Activated CD8-positive, alpha-beta T cell treated with anti-CD3 and anti-CD28 coated beads for 36 hours (primary cell): ENCODE results near the gene COA6. TPM values are rescaled to one million over a fixed set of nuclear protein-coding genes. Genes with fewer than 3 reads are reported as not detected.

Source experiments
- ATAC-seq: fragments of 200-7000 bp; cut with Tn5 transposase; one replicate; pipeline ENCODE4 v1.10.0; 2021; ENCODE audit warnings: mild to moderate bottlenecking, moderate library complexity
- CTCF ChIA-PET: fragments of 350-600 bp; sonication (Branson Sonifier 250); formaldehyde crosslinking; loops from one replicate; lab custom pipeline; 2021; ENCODE audit warnings: antibody characterized with exemption; lab: Charles Lee
- POLR2A ChIA-PET: fragments of 350-600 bp; sonication (Branson Sonifier 250); formaldehyde crosslinking; loops from one replicate; lab custom pipeline; 2021; ENCODE audit warnings: antibody characterized with exemption; lab: Charles Lee
- DNase-seq: peaks from one replicate; pipeline ENCODE4 v3.0.0-alpha.2; 2020
- H3K27ac Mint-ChIP-seq: one replicate; pipeline ENCODE4 v1.8.0; 2021; ENCODE audit warnings: mild to moderate bottlenecking, mixed read lengths
- H3K27me3 Mint-ChIP-seq: one replicate; pipeline ENCODE4 v1.8.0; 2021; ENCODE audit warnings: mixed read lengths
- H3K36me3 Mint-ChIP-seq: one replicate; pipeline ENCODE4 v1.8.0; 2021; ENCODE audit warnings: low read depth, mixed read lengths
- H3K4me1 Mint-ChIP-seq: one replicate; pipeline ENCODE4 v1.8.0; 2021; ENCODE audit warnings: low read depth, mixed read lengths
- H3K4me3 Mint-ChIP-seq: one replicate; pipeline ENCODE4 v1.8.0; 2021; ENCODE audit warnings: mild to moderate bottlenecking, moderate library complexity, mixed read lengths
- H3K9me3 Mint-ChIP-seq: one replicate; pipeline ENCODE4 v1.8.0; 2021; ENCODE audit warnings: mixed read lengths
- CTCF ChIP-seq: fragments of 200-600 bp; IDR thresholded peaks from one replicate; pipeline ENCODE4 v1.8.0; 2022; ENCODE audit warnings: antibody characterized with exemption, mild to moderate bottlenecking
- intact Hi-C: fragments of 100-400 bp; cut with micrococcal nuclease; formaldehyde crosslinking; loops from one replicate; pipeline ENCODE4 v1.10.0; 2022
- total RNA-seq, 2 experiments: library from RNA; stranded (reverse); gene quantifications; one replicate each; pipeline ENCODE4 v1.2.3, GENCODE V29; 2021

The COA6 gene
- total RNA-seq, 2 experiments from 2014 or later = 59.8 to 61.8 TPM

- Mint-ChIP-seq H3K36me3 (peaks cover 3% of the 10 kb centered on the region), H3K4me3 (no peak overlapping the region), H3K9me3 (peaks cover 18% of the 10 kb centered on the region), H3K27me3 (peaks cover 23% of the 10 kb centered on the region), H3K27ac (no peak overlapping the region), H3K4me1 (no peaks in the 10 kb centered on the region)
- no peak for TF ChIP-seq CTCF
- intact Hi-C loops = no loop called here
- CTCF ChIA-PET = interaction anchor here (0.8 to 2.7 kb wide), 3 partner anchors 9 to 164 kb away, joined by 4 to 18 read pairs (median 7); no protein-coding TSS in a partner anchor
- no peak for DNase-seq
- POLR2A ChIA-PET = no interaction called here
- ATAC-seq = no peak
Measured at GRCh38 chr1:234336359-234336758, 36.9 kb upstream of the COA6 start.

GRCh38 chr1:234337233-234337632 lies 36.0 kb upstream of the COA6 start:
- Mint-ChIP-seq H3K36me3 (peaks cover 3% of the 10 kb centered on the region), H3K27me3 (peaks cover 15% of the 10 kb centered on the region), H3K4me3 (no peak overlapping the region), H3K9me3 (peaks cover 18% of the 10 kb centered on the region), H3K4me1 (no peaks in the 10 kb centered on the region), H3K27ac (no peak overlapping the region)
- ChIA-PET POLR2A (no interaction called here), CTCF (interaction anchor here (0.8 to 2.7 kb wide), 2 partner anchors 10 to 163 kb away, joined by 4 to 18 read pairs; no protein-coding TSS in a partner anchor)
- ATAC-seq = no peak
- DNase-seq = no peak
- intact Hi-C loops = no loop called here
- TF ChIP-seq CTCF = no peak

- Mint-ChIP-seq H3K27ac (no peak overlapping the region), H3K36me3 (peaks cover 3% of the 10 kb centered on the region), H3K4me1 (no peaks in the 10 kb centered on the region), H3K9me3 (peaks cover 18% of the 10 kb centered on the region), H3K4me3 (no peak overlapping the region), H3K27me3 (peaks cover 6% of the 10 kb centered on the region)
- ATAC-seq (no peak), DNase-seq (no peak)
- TF ChIP-seq CTCF = no peak
- POLR2A ChIA-PET = no interaction called here
- intact Hi-C loops = no loop called here
- CTCF ChIA-PET = interaction anchor here (0.9 to 1.6 kb wide), 3 partner anchors 14 to 31 kb away, joined by 3 to 10 read pairs (median 3); no protein-coding TSS in a partner anchor
Measured at GRCh38 chr1:234340528-234340927, 32.7 kb upstream of the COA6 start.

- Mint-ChIP-seq H3K9me3 (peaks cover 5% of the 10 kb centered on the region), H3K4me3 (no peak overlapping the region), H3K27ac (no peak overlapping the region), H3K27me3 (peaks cover 3% of the 10 kb centered on the region), H3K4me1 (no peaks in the 10 kb centered on the region), H3K36me3 (no peaks in the 10 kb centered on the region)
- intact Hi-C loops = no loop called here
- TF ChIP-seq CTCF = no peak
- ATAC-seq (no peak), DNase-seq (no peak)
- CTCF ChIA-PET = interaction anchor here (0.8 to 3.9 kb wide), 3 partner anchors 9 to 33 kb away, joined by 3 to 23 read pairs (median 12); no protein-coding TSS in a partner anchor
- POLR2A ChIA-PET = interaction anchor here (1.4 kb wide), 1 partner anchor 10 kb away, joined by 4 read pairs; no protein-coding TSS in a partner anchor
Measured at GRCh38 chr1:234342774-234343173, 30.5 kb upstream of the COA6 start.

- TF ChIP-seq CTCF = no peak
- no peak overlapping the region for H3K4me3 Mint-ChIP-seq
- H3K4me1 Mint-ChIP-seq = no peaks in the 10 kb centered on the region
- no peaks in the 10 kb centered on the region for H3K36me3 Mint-ChIP-seq
- ATAC-seq (no peak), DNase-seq (no peak)
- intact Hi-C loops = no loop called here
- peaks cover 3% of the 10 kb centered on the region for H3K9me3 Mint-ChIP-seq
- ChIA-PET CTCF (interaction anchor here (3.9 kb wide), 1 partner anchor 18 kb away, joined by 23 read pairs; no protein-coding TSS in a partner anchor), POLR2A (interaction anchor here (0.7 kb wide), 1 partner anchor 781 kb away, joined by 4 read pairs; no protein-coding TSS in a partner anchor)
- H3K27me3 Mint-ChIP-seq = peaks cover 9% of the 10 kb centered on the region
- no peak overlapping the region for H3K27ac Mint-ChIP-seq
Measured at GRCh38 chr1:234345237-234345636, 28.0 kb upstream of the COA6 start.
